ENCODE results near the gene TNFRSF12A.

GRCh38 chr16:2973605-2974318 is 46.4 kb upstream of the TNFRSF12A start:
- TF ChIP-seq, protein P1, sequence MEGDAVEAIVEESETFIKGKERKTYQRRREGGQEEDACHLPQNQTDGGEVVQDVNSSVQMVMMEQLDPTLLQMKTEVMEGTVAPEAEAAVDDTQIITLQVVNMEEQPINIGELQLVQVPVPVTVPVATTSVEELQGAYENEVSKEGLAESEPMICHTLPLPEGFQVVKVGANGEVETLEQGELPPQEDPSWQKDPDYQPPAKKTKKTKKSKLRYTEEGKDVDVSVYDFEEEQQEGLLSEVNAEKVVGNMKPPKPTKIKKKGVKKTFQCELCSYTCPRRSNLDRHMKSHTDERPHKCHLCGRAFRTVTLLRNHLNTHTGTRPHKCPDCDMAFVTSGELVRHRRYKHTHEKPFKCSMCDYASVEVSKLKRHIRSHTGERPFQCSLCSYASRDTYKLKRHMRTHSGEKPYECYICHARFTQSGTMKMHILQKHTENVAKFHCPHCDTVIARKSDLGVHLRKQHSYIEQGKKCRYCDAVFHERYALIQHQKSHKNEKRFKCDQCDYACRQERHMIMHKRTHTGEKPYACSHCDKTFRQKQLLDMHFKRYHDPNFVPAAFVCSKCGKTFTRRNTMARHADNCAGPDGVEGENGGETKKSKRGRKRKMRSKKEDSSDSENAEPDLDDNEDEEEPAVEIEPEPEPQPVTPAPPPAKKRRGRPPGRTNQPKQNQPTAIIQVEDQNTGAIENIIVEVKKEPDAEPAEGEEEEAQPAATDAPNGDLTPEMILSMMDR (IDR thresholded peaks at IDR 0.05), result no peak
- TF ChIP-seq EZH2phosphoT487 (IDR thresholded peaks at IDR 0.05) (no peak), EZH2 (IDR thresholded peaks at IDR 0.05) (no peak)
